ENCODE data around the gene C4BPB. TPM values are rescaled to one million over a fixed set of nuclear protein-coding genes. Genes with fewer than 3 reads are reported as not detected.

C4BPB gene
- total RNA-seq, 2 experiments from 2014 or later = not detected

GRCh38 chr1:207129053-207129452 lies 40.4 kb downstream of the C4BPB start:
- Histone ChIP-seq H3K79me2 (ENCODE audit: insufficient read depth, low read depth, low read length) (no peaks in the 10 kb centered on the region), H3K9me2 (ENCODE audit: insufficient read depth, low read length) (no peaks in the 10 kb centered on the region), H3K4me1 (ENCODE audit: insufficient read depth, low read length, poor library complexity, severe bottlenecking) (no peaks in the 10 kb centered on the region), H2AFZ (ENCODE audit: low read length) (no peak overlapping the region), H3K27ac (ENCODE audit: low read depth, low read length, poor library complexity, severe bottlenecking) (no peak overlapping the region), H3K9me3 (ENCODE audit: low read length) (no peaks in the 10 kb centered on the region), H3K36me3 (ENCODE audit: insufficient read depth, low read length) (no peaks in the 10 kb centered on the region), H3K4me3 (ENCODE audit: low read depth, low read length, poor library complexity, severe bottlenecking) (no peak overlapping the region), H3K4me2 (ENCODE audit: low read length) (no peak overlapping the region), H4K20me1 (ENCODE audit: insufficient read depth, low read length) (no peaks in the 10 kb centered on the region)
- no TSS peak for BruUV-seq (replicated peaks)
- intact Hi-C loops (cut with micrococcal nuclease; ENCODE audit: unreplicated experiment) = no loop called here
- no peak for DNase-seq (ENCODE audit: low spot score)
- CTCF ChIA-PET (ENCODE audit: unreplicated experiment) = no interaction called here
- no peak for TF ChIP-seq EZH2phosphoT487 (IDR thresholded peaks at IDR 0.05; ENCODE audit: borderline replicate concordance, low read depth, low read length)
- no peak for TF ChIP-seq CTCF (conservative IDR thresholded peaks at IDR 0.05; ENCODE audit: low read length)
- POLR2A ChIA-PET = interaction anchor here (0.6 to 0.7 kb wide), 2 partner anchors 229 to 311 kb away, joined by 3 to 4 read pairs; no protein-coding TSS in a partner anchor

DNA sequence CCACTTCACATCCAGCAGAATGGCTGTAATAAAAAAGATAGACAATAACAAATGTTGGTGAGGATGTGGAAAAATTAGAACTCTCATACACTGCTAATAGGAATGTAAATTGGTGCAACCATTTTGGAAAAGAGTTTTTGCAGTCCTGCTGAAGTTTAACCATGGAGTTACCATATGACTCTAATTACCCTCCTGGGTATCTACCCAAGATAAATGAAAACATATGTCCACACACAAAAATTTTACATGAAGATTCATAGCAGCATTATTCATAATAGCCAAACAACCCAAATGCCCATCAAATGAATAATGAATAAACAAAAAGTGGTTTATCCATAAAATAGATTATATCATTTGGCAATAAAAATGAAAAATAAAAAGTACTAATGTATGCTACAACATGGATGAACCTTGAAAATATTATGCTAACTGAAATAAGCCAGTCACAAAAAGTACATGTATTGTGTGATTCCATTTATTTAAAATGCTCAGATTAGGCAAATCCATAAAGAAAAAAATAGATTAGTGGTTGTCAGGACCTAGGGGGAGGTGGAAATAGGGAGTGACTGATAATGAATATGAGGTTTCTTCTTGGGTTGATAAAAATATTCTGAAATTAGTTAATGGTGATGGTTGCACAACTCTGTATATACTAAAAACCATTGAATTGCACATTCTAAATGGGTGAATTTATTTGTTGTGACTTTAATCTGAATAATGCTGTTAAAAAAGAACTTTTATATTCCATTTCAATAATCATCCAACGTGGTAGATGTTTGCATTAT lies 41.8 kb downstream of the C4BPB start:
- TF ChIP-seq EZH2phosphoT487 (IDR thresholded peaks at IDR 0.05; ENCODE audit: borderline replicate concordance, low read depth, low read length) = no peak
- no peak for TF ChIP-seq CTCF (conservative IDR thresholded peaks at IDR 0.05; ENCODE audit: low read length)
- no peak overlapping the region for H2AFZ ChIP-seq (ENCODE audit: low read length)
- POLR2A ChIA-PET = interaction anchor here (0.6 kb wide), 1 partner anchor 54 kb away, joined by 3 read pairs; no protein-coding TSS in a partner anchor

DNA sequence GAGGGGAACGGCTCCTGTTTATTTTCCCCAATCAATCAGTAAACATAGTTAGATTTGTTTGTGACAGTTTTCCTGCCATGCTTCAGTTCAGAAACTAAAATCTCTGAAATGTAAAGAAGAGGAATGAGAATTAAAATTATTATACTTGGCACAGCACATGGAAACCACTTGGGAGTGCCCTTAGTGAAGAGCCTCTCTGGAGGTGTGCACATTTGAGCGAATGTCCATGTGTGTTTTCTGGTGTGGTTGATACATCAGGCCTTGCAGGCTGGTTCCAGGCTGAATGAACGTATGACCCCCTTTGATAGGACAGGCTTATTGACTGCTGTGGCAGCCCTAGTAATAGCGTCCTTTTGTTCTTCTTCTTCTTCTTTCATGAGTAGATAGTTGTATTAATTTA lies 42.5 kb downstream of the C4BPB start:
- intact Hi-C loops (cut with micrococcal nuclease; ENCODE audit: unreplicated experiment) = no loop called here
- no TSS peak for BruUV-seq (replicated peaks)
- no peak overlapping the region for H2AFZ ChIP-seq (ENCODE audit: low read length)

More for the DNA sequence above, 41.8 kb downstream of the C4BPB start:
- Histone ChIP-seq H3K27ac (ENCODE audit: low read depth, low read length, poor library complexity, severe bottlenecking) (no peak overlapping the region), H4K20me1 (ENCODE audit: insufficient read depth, low read length) (no peaks in the 10 kb centered on the region), H3K36me3 (ENCODE audit: insufficient read depth, low read length) (no peaks in the 10 kb centered on the region), H3K79me2 (ENCODE audit: insufficient read depth, low read depth, low read length) (no peaks in the 10 kb centered on the region), H3K4me3 (ENCODE audit: low read depth, low read length, poor library complexity, severe bottlenecking) (no peak overlapping the region), H3K4me1 (ENCODE audit: insufficient read depth, low read length, poor library complexity, severe bottlenecking) (no peaks in the 10 kb centered on the region), H3K9me2 (ENCODE audit: insufficient read depth, low read length) (no peaks in the 10 kb centered on the region), H3K9me3 (ENCODE audit: low read length) (no peaks in the 10 kb centered on the region), H3K4me2 (ENCODE audit: low read length) (no peak overlapping the region)
- no peak for DNase-seq (ENCODE audit: low spot score)
- intact Hi-C loops (cut with micrococcal nuclease; ENCODE audit: unreplicated experiment) = no loop called here
- CTCF ChIA-PET (ENCODE audit: unreplicated experiment) = no interaction called here
- BruUV-seq (replicated peaks) = no TSS peak

More for the DNA sequence above, 42.5 kb downstream of the C4BPB start:
- Histone ChIP-seq H3K79me2 (ENCODE audit: insufficient read depth, low read depth, low read length) (no peaks in the 10 kb centered on the region), H3K9me3 (ENCODE audit: low read length) (no peaks in the 10 kb centered on the region), H4K20me1 (ENCODE audit: insufficient read depth, low read length) (no peaks in the 10 kb centered on the region), H3K4me2 (ENCODE audit: low read length) (no peak overlapping the region), H3K4me3 (ENCODE audit: low read depth, low read length, poor library complexity, severe bottlenecking) (no peak overlapping the region), H3K27ac (ENCODE audit: low read depth, low read length, poor library complexity, severe bottlenecking) (no peak overlapping the region), H3K9me2 (ENCODE audit: insufficient read depth, low read length) (no peaks in the 10 kb centered on the region), H3K36me3 (ENCODE audit: insufficient read depth, low read length) (no peaks in the 10 kb centered on the region), H3K4me1 (ENCODE audit: insufficient read depth, low read length, poor library complexity, severe bottlenecking) (no peaks in the 10 kb centered on the region)
- POLR2A ChIA-PET = no interaction called here
- no peak for DNase-seq (ENCODE audit: low spot score)
- CTCF ChIA-PET (ENCODE audit: unreplicated experiment) = no interaction called here
- no peak for TF ChIP-seq EZH2phosphoT487 (IDR thresholded peaks at IDR 0.05; ENCODE audit: borderline replicate concordance, low read depth, low read length)
- TF ChIP-seq CTCF (conservative IDR thresholded peaks at IDR 0.05; ENCODE audit: low read length) = no peak

Measured in OCI-LY7 (cell line).